Neural cell (in vitro differentiated cells): Measurements from ENCODE around the gene GNG14. TPM values are rescaled to one million over a fixed set of nuclear protein-coding genes. Genes with fewer than 3 reads are reported as not detected.

Experiments
- H2AFZ ChIP-seq: fragments of 200-600, 300-800 bp; sonication (generic), shearing (Covaris generic); 2 replicates; pipeline ENCODE4 v1.6.0; 2014; ENCODE audit warnings: low read depth, mild to moderate bottlenecking, antibody characterized with exemption, low read length, moderate library complexity
- H3F3A ChIP-seq: fragments of 200-600 bp; shearing (Covaris generic); 2 replicates; pipeline ENCODE4 v1.6.1; 2016; ENCODE audit warnings: mild to moderate bottlenecking, moderate library complexity, mixed read lengths, antibody characterized with exemption, low read length; ENCODE audit not compliant: insufficient read depth, poor library complexity, severe bottlenecking
- H3K27ac ChIP-seq: fragments of 200-600, 300-800 bp; sonication (generic), shearing (Covaris generic); 2 replicates; pipeline ENCODE4 v1.5.1; 2014; ENCODE audit warnings: mild to moderate bottlenecking, low read length, moderate library complexity
- H3K27me3 ChIP-seq: fragments of 300-800, 200-600 bp; sonication (generic), shearing (Covaris generic); 2 replicates; pipeline ENCODE4 v1.6.0; 2014; ENCODE audit warnings: mild to moderate bottlenecking, low read depth, low read length, moderate library complexity; ENCODE audit not compliant: insufficient read depth
- H3K36me3 ChIP-seq: fragments of 300-800, 200-600 bp; sonication (generic), shearing (Covaris generic); 2 replicates; pipeline ENCODE4 v1.5.1; 2014; ENCODE audit warnings: mild to moderate bottlenecking, antibody characterized with exemption, low read length, moderate library complexity; ENCODE audit not compliant: insufficient read depth
- H3K4me2 ChIP-seq: fragments of 300-800, 200-600 bp; sonication (generic), shearing (Covaris generic); 2 replicates; pipeline ENCODE4 v1.6.0; 2014; ENCODE audit warnings: mild to moderate bottlenecking, low read length
- H3K4me3 ChIP-seq: fragments of 300-800, 200-600 bp; sonication (generic), shearing (Covaris generic); 2 replicates; pipeline ENCODE4 v1.5.1; 2014; ENCODE audit warnings: mild to moderate bottlenecking, low read length, moderate library complexity
- H3K79me2 ChIP-seq: fragments of 200-600 bp; shearing (Covaris generic); replicated peaks from 2 replicates; pipeline ENCODE4 v1.6.0; 2014; ENCODE audit warnings: mild to moderate bottlenecking, low read length, moderate library complexity; ENCODE audit not compliant: insufficient read depth
- H3K9ac ChIP-seq: fragments of 300-800, 200-600 bp; sonication (generic), shearing (Covaris generic); 2 replicates; pipeline ENCODE4 v1.6.1; 2016; ENCODE audit warnings: mild to moderate bottlenecking, low read length, mixed read lengths
- H3K9me2 ChIP-seq: fragments of 200-600 bp; shearing (Covaris generic); 2 replicates; pipeline ENCODE4 v1.6.1; 2016; ENCODE audit warnings: mild to moderate bottlenecking, low read length, mixed read lengths; ENCODE audit not compliant: insufficient read depth
- H3K9me3 ChIP-seq: fragments of 200-600, 300-800 bp; sonication (generic), shearing (Covaris generic); 2 replicates; pipeline ENCODE4 v1.6.1; 2016; ENCODE audit warnings: mild to moderate bottlenecking, mixed run types, low read length, moderate library complexity, mixed read lengths
- H4K20me1 ChIP-seq: fragments of 200-600 bp; shearing (Covaris generic); 2 replicates; pipeline ENCODE4 v1.6.1; 2016; ENCODE audit warnings: mild to moderate bottlenecking, mixed run types; ENCODE audit not compliant: insufficient read depth
- CTCF ChIP-seq: fragments of 450-650 bp; IDR thresholded peaks from 2 replicates; pipeline ENCODE4 v1.5.1; 2014; ENCODE audit warnings: antibody characterized with exemption, mild to moderate bottlenecking, moderate library complexity; ENCODE audit not compliant: poor library complexity, severe bottlenecking
- EP300 ChIP-seq: fragments of 450-650 bp; conservative IDR thresholded peaks from 2 replicates; pipeline ENCODE4 v1.6.1; 2014; ENCODE audit warnings: antibody characterized with exemption, mild to moderate bottlenecking, moderate library complexity; ENCODE audit not compliant: poor library complexity, severe bottlenecking
- EZH2 ChIP-seq: fragments of 200-600, 300-800 bp; shearing (Covaris generic), sonication (generic); IDR thresholded peaks from 2 replicates; pipeline ENCODE4 v1.6.1; 2014; ENCODE audit warnings: antibody characterized with exemption, low read length, borderline replicate concordance, mild to moderate bottlenecking; ENCODE audit not compliant: insufficient read depth, poor library complexity, severe bottlenecking
- MXI1 ChIP-seq: fragments of 450-650 bp; conservative IDR thresholded peaks from 2 replicates; pipeline ENCODE4 v1.6.1; 2014; ENCODE audit warnings: antibody characterized with exemption, mild to moderate bottlenecking; ENCODE audit not compliant: poor library complexity, severe bottlenecking
- POLR2AphosphoS5 ChIP-seq: IDR thresholded peaks from 2 replicates; pipeline ENCODE4 v1.6.1; 2012
- RAD21 ChIP-seq: fragments of 450-650 bp; conservative IDR thresholded peaks from 2 replicates; pipeline ENCODE4 v1.6.1; 2014; ENCODE audit warnings: antibody characterized with exemption, mild to moderate bottlenecking, moderate library complexity
- SMC3 ChIP-seq: fragments of 450-650 bp; conservative IDR thresholded peaks from 2 replicates; pipeline ENCODE4 v1.6.1; 2014; ENCODE audit warnings: antibody characterized with exemption, mild to moderate bottlenecking, moderate library complexity; ENCODE audit not compliant: poor library complexity
- TAF1 ChIP-seq: IDR thresholded peaks from 2 replicates; pipeline ENCODE4 v1.6.1; 2012; ENCODE audit warnings: low read depth
- polyA plus RNA-seq: library from polyadenylated mRNA; depleted of rRNA; stranded (reverse); fragments of >200 nt; gene quantifications from 2 replicates; pipeline ENCODE4 v1.2.3, GENCODE V29; 2014
- TF ChIP-seq, protein P1 (sequence below): IDR thresholded peaks from 2 replicates; pipeline ENCODE4 v1.6.1; 2012; ENCODE audit warnings: borderline replicate concordance

The GNG14 gene
- polyA plus RNA-seq, 1 donor from 2014 or later = not detected

GRCh38 chr19:12648088-12648487, 39.7 kb upstream of the GNG14 start:
- Histone ChIP-seq H3K36me3 (no peaks in the 10 kb centered on the region), H4K20me1 (no peaks in the 10 kb centered on the region), H3K27me3 (no peaks in the 10 kb centered on the region), H3K9ac (no peak overlapping the region), H3F3A (no peaks in the 10 kb centered on the region), H2AFZ (no peak overlapping the region), H3K79me2 (no peaks in the 10 kb centered on the region), H3K4me3 (no peak overlapping the region), H3K27ac (no peak overlapping the region), H3K4me2 (no peak overlapping the region), H3K9me2 (no peaks in the 10 kb centered on the region), H3K9me3 (no peaks in the 10 kb centered on the region)
- no peak for TF ChIP-seq SMC3

DNA sequence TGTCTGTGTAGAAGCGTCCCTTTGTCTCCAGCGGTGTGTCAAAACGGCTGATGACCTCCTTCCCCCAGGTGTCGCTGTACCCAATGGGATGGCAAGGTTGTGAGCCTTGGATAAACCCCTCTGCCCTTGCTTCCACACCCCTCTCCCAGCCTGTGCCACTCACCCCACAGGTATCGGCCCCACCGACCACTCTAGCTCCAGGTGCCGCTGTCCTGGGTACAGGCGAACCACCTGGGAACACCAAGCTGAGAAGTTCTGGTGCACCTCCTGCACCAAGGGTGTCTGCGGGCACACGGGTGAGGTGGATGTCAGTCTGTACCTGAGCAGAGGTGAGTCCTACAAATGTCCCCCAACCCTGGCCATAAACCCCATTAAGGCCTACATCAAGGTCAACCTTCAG, 37.9 kb upstream of the GNG14 start:
- Histone ChIP-seq H3K9me3 (no peaks in the 10 kb centered on the region), H3K27me3 (no peaks in the 10 kb centered on the region), H3K79me2 (no peaks in the 10 kb centered on the region), H3K9ac (no peak overlapping the region), H3F3A (no peaks in the 10 kb centered on the region), H3K27ac (no peak overlapping the region), H2AFZ (no peak overlapping the region), H3K9me2 (no peaks in the 10 kb centered on the region), H3K4me2 (no peak overlapping the region), H3K4me3 (no peak overlapping the region), H3K36me3 (no peaks in the 10 kb centered on the region), H4K20me1 (no peaks in the 10 kb centered on the region)
- no peak for TF ChIP-seq EZH2
- no peak for TF ChIP-seq MXI1
- TF ChIP-seq TAF1 = no peak
- TF ChIP-seq, protein P1, sequence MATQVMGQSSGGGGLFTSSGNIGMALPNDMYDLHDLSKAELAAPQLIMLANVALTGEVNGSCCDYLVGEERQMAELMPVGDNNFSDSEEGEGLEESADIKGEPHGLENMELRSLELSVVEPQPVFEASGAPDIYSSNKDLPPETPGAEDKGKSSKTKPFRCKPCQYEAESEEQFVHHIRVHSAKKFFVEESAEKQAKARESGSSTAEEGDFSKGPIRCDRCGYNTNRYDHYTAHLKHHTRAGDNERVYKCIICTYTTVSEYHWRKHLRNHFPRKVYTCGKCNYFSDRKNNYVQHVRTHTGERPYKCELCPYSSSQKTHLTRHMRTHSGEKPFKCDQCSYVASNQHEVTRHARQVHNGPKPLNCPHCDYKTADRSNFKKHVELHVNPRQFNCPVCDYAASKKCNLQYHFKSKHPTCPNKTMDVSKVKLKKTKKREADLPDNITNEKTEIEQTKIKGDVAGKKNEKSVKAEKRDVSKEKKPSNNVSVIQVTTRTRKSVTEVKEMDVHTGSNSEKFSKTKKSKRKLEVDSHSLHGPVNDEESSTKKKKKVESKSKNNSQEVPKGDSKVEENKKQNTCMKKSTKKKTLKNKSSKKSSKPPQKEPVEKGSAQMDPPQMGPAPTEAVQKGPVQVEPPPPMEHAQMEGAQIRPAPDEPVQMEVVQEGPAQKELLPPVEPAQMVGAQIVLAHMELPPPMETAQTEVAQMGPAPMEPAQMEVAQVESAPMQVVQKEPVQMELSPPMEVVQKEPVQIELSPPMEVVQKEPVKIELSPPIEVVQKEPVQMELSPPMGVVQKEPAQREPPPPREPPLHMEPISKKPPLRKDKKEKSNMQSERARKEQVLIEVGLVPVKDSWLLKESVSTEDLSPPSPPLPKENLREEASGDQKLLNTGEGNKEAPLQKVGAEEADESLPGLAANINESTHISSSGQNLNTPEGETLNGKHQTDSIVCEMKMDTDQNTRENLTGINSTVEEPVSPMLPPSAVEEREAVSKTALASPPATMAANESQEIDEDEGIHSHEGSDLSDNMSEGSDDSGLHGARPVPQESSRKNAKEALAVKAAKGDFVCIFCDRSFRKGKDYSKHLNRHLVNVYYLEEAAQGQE = no peak
- TF ChIP-seq EP300 = no peak
- no peak for TF ChIP-seq POLR2AphosphoS5
- no peak for TF ChIP-seq RAD21
- no peak for TF ChIP-seq CTCF
- no peak for TF ChIP-seq SMC3

DNA sequence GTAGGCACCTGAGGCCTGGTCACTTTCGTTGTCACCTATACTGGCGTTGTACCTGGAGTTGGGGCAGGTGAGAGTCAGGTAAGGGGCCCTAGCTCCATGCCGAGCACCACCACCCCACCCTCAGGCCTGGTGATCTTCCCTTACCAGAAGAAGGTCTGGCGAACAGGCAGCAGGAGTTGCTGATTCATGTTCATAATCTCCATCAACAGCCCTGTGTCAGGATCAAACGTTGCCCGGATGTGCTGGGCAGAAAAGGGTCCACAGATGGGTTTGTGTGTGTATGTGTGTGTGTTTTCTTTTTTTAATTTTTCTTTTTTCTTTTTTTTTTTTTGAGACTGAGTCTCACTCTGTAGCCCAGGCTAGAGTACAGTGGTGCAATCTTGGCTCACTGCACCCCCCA, 35.6 kb upstream of the GNG14 start:
- Histone ChIP-seq H3K27me3 (no peaks in the 10 kb centered on the region), H2AFZ (no peak overlapping the region), H3K9ac (no peak overlapping the region), H3K9me3 (no peaks in the 10 kb centered on the region), H3K4me2 (no peak overlapping the region), H3K27ac (no peak overlapping the region), H4K20me1 (no peaks in the 10 kb centered on the region), H3K36me3 (no peaks in the 10 kb centered on the region), H3K4me3 (no peak overlapping the region), H3K9me2 (no peaks in the 10 kb centered on the region), H3K79me2 (no peaks in the 10 kb centered on the region), H3F3A (no peaks in the 10 kb centered on the region)
- TF ChIP-seq, protein P1 = no peak
- no peak for TF ChIP-seq SMC3
- TF ChIP-seq TAF1 = no peak
- TF ChIP-seq RAD21 = no peak
- no peak for TF ChIP-seq MXI1
- no peak for TF ChIP-seq POLR2AphosphoS5
- no peak for TF ChIP-seq CTCF
- no peak for TF ChIP-seq EZH2
- no peak for TF ChIP-seq EP300
